Mucosa of descending colon (tissue), 3 donors: Measurements from ENCODE around the gene NCR3LG1. TPM values are rescaled to one million over a fixed set of nuclear protein-coding genes. Genes with fewer than 3 reads are reported as not detected.

Experiments used
- ATAC-seq: fragments of 200-7000 bp; cut with Tn5 transposase; one replicate; pipeline ENCODE4 v1.9.1; 2020; ENCODE audit warnings: mild to moderate bottlenecking, moderate library complexity
- DNase-seq, 3 donors: peaks; one replicate each; pipeline ENCODE4 v3.0.0-alpha.2; 2020
- H3K36me3 ChIP-seq: fragments of 200-600 bp; one replicate; pipeline ENCODE4 v1.8.0; 2021; ENCODE audit warnings: low read depth, mild to moderate bottlenecking
- H3K4me1 ChIP-seq: fragments of 200-600 bp; one replicate; pipeline ENCODE4 v1.8.0; 2021; ENCODE audit warnings: low read depth, mild to moderate bottlenecking
- H3K4me3 ChIP-seq: fragments of 200-600 bp; one replicate; pipeline ENCODE4 v1.8.0; 2021; ENCODE audit warnings: mild to moderate bottlenecking
- H3K9me3 ChIP-seq: fragments of 200-600 bp; one replicate; pipeline ENCODE4 v1.8.0; 2021; ENCODE audit warnings: mild to moderate bottlenecking
- CTCF ChIP-seq: fragments of 200-600 bp; IDR thresholded peaks from one replicate; pipeline ENCODE4 v1.8.0; 2022; ENCODE audit warnings: antibody characterized with exemption, mild to moderate bottlenecking
- intact Hi-C, 2 donors: fragments of 100-400 bp; cut with DNase I in 1 of 2; cut with micrococcal nuclease in 1 of 2; formaldehyde crosslinking; loops; one replicate each; pipeline versions ENCODE4 v1.11.0 to v1.11.1; 2022; cut with DNase I, micrococcal nuclease
- total RNA-seq, 3 donors: library from RNA; stranded (reverse); fragmentation: NEBNext Ultra II Directional in 2 of 3; extraction: Animal tissue kit (Norgen Biotek cat#: 25700) in 2 of 3; gene quantifications; one replicate each; pipeline versions ENCODE4 v1.2.1 to v1.2.4, GENCODE V29; 2021 to 2023
- donor health status: DM: no; HTN: no; CAD: no; lungs with moderate emphysema.
- donor health status: DM: no; HTN: no; CAD: no.
- donor health status: DM: no; HTN: yes; CAD: no.

Gene NCR3LG1
- total RNA-seq, 3 donors from 2014 or later, result 6.0 to 16.7 (median 10.7) TPM

DNA sequence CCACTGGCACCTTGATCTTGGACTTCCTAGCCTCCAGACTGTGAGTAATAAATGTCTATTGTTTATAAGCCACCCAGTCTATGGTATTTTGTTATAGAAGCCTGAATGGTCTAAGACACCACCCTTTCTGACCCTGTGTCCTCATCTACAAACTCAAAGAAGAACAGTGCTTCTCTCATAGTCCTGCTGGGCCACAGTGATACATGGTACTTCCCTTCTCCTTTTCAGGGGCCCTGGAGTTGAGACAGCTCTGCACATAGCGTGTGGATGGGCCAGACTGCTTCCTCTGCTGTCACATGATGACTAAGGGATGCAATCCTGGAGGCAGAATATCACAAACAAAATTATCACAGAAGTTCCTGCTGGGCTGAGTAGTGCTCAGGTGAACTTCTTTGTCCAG, 31.9 kb downstream of the NCR3LG1 start:
- ATAC-seq, result no peak
- H3K4me1 ChIP-seq, result peaks cover under 1% of the 10 kb centered on the region
- TF ChIP-seq CTCF, result no peak
- H3K36me3 ChIP-seq, result no peaks in the 10 kb centered on the region
- H3K4me3 ChIP-seq, result no peak overlapping the region
- DNase-seq, result no peak
- H3K9me3 ChIP-seq, result no peaks in the 10 kb centered on the region
- intact Hi-C loops, result no loop called here

DNA sequence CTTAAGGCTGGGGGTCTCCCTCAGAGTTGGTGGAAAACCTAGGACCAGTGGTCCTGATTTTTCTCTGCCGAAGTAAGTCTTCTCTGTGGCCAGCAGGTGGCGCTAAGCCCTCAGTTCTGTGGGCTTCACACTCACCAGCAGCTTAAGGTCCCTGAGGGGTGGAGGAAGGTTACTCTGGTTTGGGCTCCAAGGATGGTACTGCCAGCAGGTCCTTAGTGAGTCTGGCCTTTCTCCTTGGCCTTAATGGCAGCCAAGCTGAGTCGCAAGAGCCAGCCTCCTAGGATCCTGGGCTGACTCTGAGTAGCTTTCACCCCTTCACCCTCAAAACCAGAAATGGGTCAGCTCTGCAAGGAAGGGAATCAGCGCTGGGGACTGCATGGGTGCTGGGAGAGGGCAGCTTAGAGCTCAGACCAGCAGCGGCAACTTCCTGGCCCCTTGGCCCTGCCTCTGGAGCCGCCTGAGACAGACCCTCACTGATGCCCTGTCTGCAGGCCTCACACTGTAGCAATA, 32.5 kb downstream of the NCR3LG1 start:
- no peaks in the 10 kb centered on the region for H3K9me3 ChIP-seq
- ATAC-seq (peak; percentile 69), DNase-seq (peak; percentile 67 to 83 (median 81))
- no peak overlapping the region for H3K4me3 ChIP-seq
- no peaks in the 10 kb centered on the region for H3K36me3 ChIP-seq
- peak; percentile 80 for TF ChIP-seq CTCF
- intact Hi-C loops, result loop anchor here (1.0 to 2.0 kb wide), 2 partner anchors 120 to 121 kb away; no protein-coding TSS in a partner anchor
- peaks cover 3% of the 10 kb centered on the region for H3K4me1 ChIP-seq

GRCh38 chr11:17385492-17385891, 33.9 kb downstream of the NCR3LG1 start:
- no peak overlapping the region for H3K4me3 ChIP-seq
- no peak for TF ChIP-seq CTCF
- DNase-seq (no peak), ATAC-seq (no peak)
- intact Hi-C loops, result loop anchor here in 1 of 2 donors (2.0 kb wide), 1 partner anchor 119 kb away; no protein-coding TSS in a partner anchor
- H3K4me1 ChIP-seq, result peaks cover 7% of the 10 kb centered on the region
- H3K36me3 ChIP-seq, result no peaks in the 10 kb centered on the region
- H3K9me3 ChIP-seq, result no peaks in the 10 kb centered on the region

- Histone ChIP-seq H3K4me3 (no peak overlapping the region), H3K36me3 (no peaks in the 10 kb centered on the region), H3K9me3 (no peaks in the 10 kb centered on the region), H3K4me1 (peaks cover 7% of the 10 kb centered on the region)
- no peak for TF ChIP-seq CTCF
- intact Hi-C loops, result loop anchor here in 1 of 2 donors (2.0 kb wide), 1 partner anchor 119 kb away; no protein-coding TSS in a partner anchor
- ATAC-seq, result no peak
- no peak for DNase-seq
Observed at GRCh38 chr11:17385926-17386325, 34.3 kb downstream of the NCR3LG1 start.

DNA sequence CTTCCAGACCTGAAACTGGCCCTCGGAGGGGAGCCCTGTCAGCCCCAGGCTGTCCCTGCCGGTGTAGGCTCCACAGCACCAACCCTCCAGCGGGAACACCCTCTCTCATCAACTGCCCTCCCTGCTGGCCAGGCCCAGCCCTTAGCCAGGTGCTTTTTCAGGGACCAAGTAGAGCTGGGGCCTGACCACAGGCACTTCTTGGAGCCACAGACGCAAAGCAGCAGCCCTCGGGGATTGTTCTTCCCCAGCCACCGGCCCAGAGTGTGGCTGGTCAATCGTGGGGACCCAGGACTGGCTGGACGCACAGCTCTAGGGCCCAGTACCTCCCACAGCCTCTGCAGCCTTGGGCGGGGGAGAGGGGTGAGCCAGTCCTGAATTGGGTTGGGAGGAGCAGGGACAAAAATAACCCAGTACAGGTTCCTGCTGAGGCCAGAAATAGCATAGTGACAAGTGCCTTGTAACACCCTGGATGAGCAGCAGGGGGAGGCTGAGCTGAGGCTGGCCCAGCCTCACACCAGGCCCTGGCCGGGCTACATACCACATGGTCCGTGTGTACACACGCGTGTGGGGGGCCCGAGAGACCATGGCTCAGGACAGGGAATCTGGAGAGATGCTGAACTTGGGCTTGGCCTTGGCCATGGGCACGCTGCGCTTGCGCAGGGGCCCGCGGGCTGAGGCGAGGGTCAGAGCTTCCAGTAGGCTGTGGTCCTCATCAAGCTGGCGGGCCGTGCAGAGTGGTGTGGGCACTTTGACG, 34.9 kb downstream of the NCR3LG1 start:
- Histone ChIP-seq H3K4me1 (peaks cover 7% of the 10 kb centered on the region), H3K4me3 (no peak overlapping the region), H3K9me3 (no peaks in the 10 kb centered on the region), H3K36me3 (no peaks in the 10 kb centered on the region)
- ATAC-seq (peak; percentile 67), DNase-seq (peak in 2 of 3 donors; percentile 66 to 75)
- intact Hi-C loops, result no loop called here
- peak; percentile 50 for TF ChIP-seq CTCF
